Measurements from ENCODE around the gene ERN2.

GRCh38 chr16:23695756-23696155, 17.3 kb downstream of the ERN2 start:
- TF ChIP-seq, protein P1, sequence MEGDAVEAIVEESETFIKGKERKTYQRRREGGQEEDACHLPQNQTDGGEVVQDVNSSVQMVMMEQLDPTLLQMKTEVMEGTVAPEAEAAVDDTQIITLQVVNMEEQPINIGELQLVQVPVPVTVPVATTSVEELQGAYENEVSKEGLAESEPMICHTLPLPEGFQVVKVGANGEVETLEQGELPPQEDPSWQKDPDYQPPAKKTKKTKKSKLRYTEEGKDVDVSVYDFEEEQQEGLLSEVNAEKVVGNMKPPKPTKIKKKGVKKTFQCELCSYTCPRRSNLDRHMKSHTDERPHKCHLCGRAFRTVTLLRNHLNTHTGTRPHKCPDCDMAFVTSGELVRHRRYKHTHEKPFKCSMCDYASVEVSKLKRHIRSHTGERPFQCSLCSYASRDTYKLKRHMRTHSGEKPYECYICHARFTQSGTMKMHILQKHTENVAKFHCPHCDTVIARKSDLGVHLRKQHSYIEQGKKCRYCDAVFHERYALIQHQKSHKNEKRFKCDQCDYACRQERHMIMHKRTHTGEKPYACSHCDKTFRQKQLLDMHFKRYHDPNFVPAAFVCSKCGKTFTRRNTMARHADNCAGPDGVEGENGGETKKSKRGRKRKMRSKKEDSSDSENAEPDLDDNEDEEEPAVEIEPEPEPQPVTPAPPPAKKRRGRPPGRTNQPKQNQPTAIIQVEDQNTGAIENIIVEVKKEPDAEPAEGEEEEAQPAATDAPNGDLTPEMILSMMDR (conservative IDR thresholded peaks at IDR 0.05 in 1 of 2, IDR thresholded peaks at IDR 0.05 in 1 of 2; ENCODE audit: low read depth in 1 of 2, low read length in 2 of 2) = no peak
- no peak for TF ChIP-seq EZH2 (IDR thresholded peaks at IDR 0.05; ENCODE audit: low read length, missing control alignments)

Measured in fibroblast of lung (primary cell).